ENCODE measurements around the gene MTMR1. TPM values are rescaled to one million over a fixed set of nuclear protein-coding genes. Genes with fewer than 3 reads are reported as not detected.

MTMR1 gene
- total RNA-seq (2014; rRNA removed; shearing (Covaris generic)) = 15.8 and 17.0 TPM in 2 replicates

- DNase-seq (ENCODE audit: low read depth) = peak; percentile 37
Observed at GRCh38 chrX:150692831-150693724, at the start of gene MTMR1. MTMR1 (plus strand) TSS chrX:150693396; CDS start chrX:150693531, 135 bp downstream.

GRCh38 chrX:150643958-150644357, 49.2 kb upstream of the MTMR1 start:
- no peak for DNase-seq (ENCODE audit: low read depth)

GRCh38 chrX:150644422-150644821, 48.8 kb upstream of the MTMR1 start:
- DNase-seq (ENCODE audit: low read depth) = no peak

- no peak for DNase-seq (ENCODE audit: low read depth)
Observed at GRCh38 chrX:150647331-150647730, 45.9 kb upstream of the MTMR1 start.

- DNase-seq (ENCODE audit: low read depth) = no peak
Observed at GRCh38 chrX:150648296-150648940, 44.8 kb upstream of the MTMR1 start.

- DNase-seq (ENCODE audit: low read depth) = no peak
Observed at GRCh38 chrX:150649096-150649870, 43.9 kb upstream of the MTMR1 start.

GRCh38 chrX:150651906-150652305, 41.3 kb upstream of the MTMR1 start:
- DNase-seq (ENCODE audit: low read depth) = no peak

- no peak for DNase-seq (ENCODE audit: low read depth)
Observed at GRCh38 chrX:150655788-150656187, 37.4 kb upstream of the MTMR1 start.

- no peak for DNase-seq (ENCODE audit: low read depth)
Observed at GRCh38 chrX:150663073-150663472, 30.1 kb upstream of the MTMR1 start.

GRCh38 chrX:150664290-150664689, 28.9 kb upstream of the MTMR1 start:
- peak; percentile 1 for DNase-seq (ENCODE audit: low read depth)

- DNase-seq (ENCODE audit: low read depth) = no peak
Observed at GRCh38 chrX:150676221-150676620, 17.0 kb upstream of the MTMR1 start.

GRCh38 chrX:150680974-150681373, 12.2 kb upstream of the MTMR1 start:
- DNase-seq (ENCODE audit: low read depth) = no peak

GRCh38 chrX:150683112-150683511, 10.1 kb upstream of the MTMR1 start:
- DNase-seq (ENCODE audit: low read depth) = no peak

GRCh38 chrX:150683536-150684146, 9.6 kb upstream of the MTMR1 start:
- DNase-seq (ENCODE audit: low read depth) = peak; percentile 23

- peak; percentile 79 for DNase-seq (ENCODE audit: low read depth)
Observed at GRCh38 chrX:150688911-150689451, 4.2 kb upstream of the MTMR1 start.

- DNase-seq (ENCODE audit: low read depth) = peak; percentile 83
Observed at GRCh38 chrX:150690126-150690525, 3.1 kb upstream of the MTMR1 start.

- DNase-seq (ENCODE audit: low read depth) = no peak
Observed at GRCh38 chrX:150692296-150692695, 900 bp upstream of the MTMR1 start.

GRCh38 chrX:150693725-150694574, 754 bp downstream of the MTMR1 start:
- DNase-seq (ENCODE audit: low read depth) = peak; percentile 50

GRCh38 chrX:150694738-150695410, 1.7 kb downstream of the MTMR1 start:
- DNase-seq (ENCODE audit: low read depth) = no peak

GRCh38 chrX:150696331-150696730, 3.1 kb downstream of the MTMR1 start:
- DNase-seq (ENCODE audit: low read depth) = no peak
